Adrenal gland (tissue), 12 donors: ENCODE measurements around the gene GALNT7. TPM values are rescaled to one million over a fixed set of nuclear protein-coding genes. Genes with fewer than 3 reads are reported as not detected.

Experiments
- DNase-seq, 7 donors: peaks; one replicate each; pipeline ENCODE4 v3.0.0-alpha.2; 2019 to 2020
- H3K27ac ChIP-seq, 5 donors: fragments of 200-600 bp; sonication (generic) in 4 of 5; 1 replicate in 3 of 5; 2 replicates in 2 of 5; pipeline versions ENCODE4 v1.5.1 to v1.8.0; 2016 to 2020; ENCODE audit warnings: mild to moderate bottlenecking in 1 of 5
- H3K27me3 ChIP-seq: fragments of 200-600 bp; 2 replicates; pipeline ENCODE4 v1.8.0; 2021
- H3K36me3 ChIP-seq, 2 donors: fragments of 200-600 bp; replicated peaks in 1 of 2; 1 replicate in 1 of 2; 2 replicates in 1 of 2; pipeline versions ENCODE4 v1.5.1 to v1.8.0; 2018 to 2022
- H3K4me1 ChIP-seq, 2 donors: fragments of 200-600 bp; replicated peaks in 1 of 2; 1 replicate in 1 of 2; 2 replicates in 1 of 2; pipeline versions ENCODE4 v1.5.1 to v1.8.0; 2018 to 2021
- H3K4me3 ChIP-seq, 4 donors: fragments of 200-600 bp; sonication (generic) in 3 of 4; one replicate each; pipeline ENCODE4 v1.5.1; 2016 to 2018
- H3K9me3 ChIP-seq, 3 donors: fragments of 200-600 bp; sonication (generic) in 1 of 3; replicated peaks in 1 of 3; 1 replicate in 2 of 3; 2 replicates in 1 of 3; pipeline versions ENCODE4 v1.5.1 to v1.8.0; 2016 to 2021
- CTCF ChIP-seq, 6 experiments: fragments of 450-650 bp in 4 of 6; fragments of 200-600 bp in 2 of 6; sonication (generic) in 1 of 6; IDR thresholded peaks; 1 replicate in 5 of 6; 2 replicates in 1 of 6; pipeline versions ENCODE4 v1.5.1 to v1.8.0; 2016 to 2021; ENCODE audit warnings: antibody characterized with exemption in 6 of 6, mild to moderate bottlenecking in 2 of 6, moderate library complexity in 1 of 6
- POLR2A ChIP-seq, 2 donors: fragments of 450-650 bp; IDR thresholded peaks; one replicate each; pipeline ENCODE4 v1.6.1; 2017; ENCODE audit warnings: antibody characterized with exemption in 2 of 2, mild to moderate bottlenecking in 2 of 2, moderate library complexity in 1 of 2
- WGBS, 4 donors: extraction: QIAGEN DNeasy Blood & Tissue Kit in 2 of 4; methylation state at CpG; one replicate each; pipeline versions ENCODE4 v1.1.5 to v1.1.7; 2013 to 2017; 5-methylcytosine and 5-hydroxymethylcytosine counted together
- intact Hi-C, 2 donors: fragments of 100-400 bp; cut with DNase I; formaldehyde crosslinking; loops; one replicate each; pipeline versions ENCODE4 v1.14.1 to v1.15.0; 2022 to 2023
- polyA plus RNA-seq, 3 donors: library from polyadenylated mRNA; stranded (reverse); fragments of 200-250 nt in 2 of 3; fragments of 350-450 nt in 1 of 3; fragmentation: Illumina TruSeq in 1 of 3; extraction: RNeasy Lipid Tissue Mini Kit (QIAGEN cat#74804) in 1 of 3; gene quantifications; one replicate each; pipeline ENCODE4 v1.2.3, GENCODE V29; 2013 to 2014
- total RNA-seq, 9 donors: library from RNA; depleted of rRNA in 4 of 9; stranded (reverse); fragments of >200 nt in 4 of 9; fragments of 120-200 nt in 1 of 9; fragmentation: NEBNext Ultra II Directional in 1 of 9; extraction: Animal tissue kit (Norgen Biotek cat#: 25700) in 1 of 9; gene quantifications; one replicate each; pipeline versions ENCODE4 v1.1.0 to v1.2.4, GENCODE V29; 2013 to 2023
- donor health status: healthy with polysubstance abuse.
- donor health status: Bipolar disorder and iron deficiency.
- donor health status: DM: yes; HTN: yes; CAD: no.
- donor health status: DM: no; HTN: no; CAD: no.
- donor health status: DM: no; HTN: no; CAD: no.
- donor health status: DM: yes; HTN: yes; CAD: no.

Gene GALNT7
- total and polyA plus RNA-seq, 12 donors: 4.4 to 21.9 (median 10.3) TPM

GRCh38 chr4:173259310-173259709 lies 90.7 kb downstream of the GALNT7 start:
- Histone ChIP-seq H3K4me3 (no peak overlapping the region), H3K36me3 (no peaks in the 10 kb centered on the region), H3K9me3 (no peaks in the 10 kb centered on the region), H3K4me1 (no peaks in the 10 kb centered on the region), H3K27ac (no peak overlapping the region), H3K27me3 (no peaks in the 10 kb centered on the region)
- intact Hi-C loops: loop anchor here (5.0 kb wide), 2 partner anchors 237 to 247 kb away; no protein-coding TSS in a partner anchor
- WGBS, 4 donors: 82 to 84% (median 83%) methylated on average over 6 of the region's 6 CpGs
- TF ChIP-seq POLR2A (IDR thresholded peaks at IDR 0.05): no peak
- TF ChIP-seq CTCF (IDR thresholded peaks at IDR 0.05): no peak
- no peak for DNase-seq

- Histone ChIP-seq H3K27ac (no peak overlapping the region), H3K4me3 (no peak overlapping the region), H3K36me3 (no peaks in the 10 kb centered on the region), H3K4me1 (peaks cover 0 to 4% of the 10 kb centered on the region in 2 donors), H3K9me3 (no peaks in the 10 kb centered on the region), H3K27me3 (no peaks in the 10 kb centered on the region)
- DNase-seq: no peak
- WGBS, 4 donors: 90 to 96% (median 95%) methylated on average over 2 of the region's 2 CpGs
- intact Hi-C loops: no loop called here
- TF ChIP-seq CTCF (IDR thresholded peaks at IDR 0.05): no peak
- no peak for TF ChIP-seq POLR2A (IDR thresholded peaks at IDR 0.05)
Measured at GRCh38 chr4:173261052-173261451, 92.4 kb downstream of the GALNT7 start.

GRCh38 chr4:173262375-173262774 lies 93.8 kb downstream of the GALNT7 start:
- no peaks in the 10 kb centered on the region for H3K9me3 ChIP-seq
- no peaks in the 10 kb centered on the region for H3K27me3 ChIP-seq
- 89 to 94% (median 90%) methylated on average over 2 of the region's 2 CpGs for WGBS, 4 donors
- H3K36me3 ChIP-seq: no peaks in the 10 kb centered on the region
- no peak overlapping the region for H3K4me3 ChIP-seq
- TF ChIP-seq CTCF (IDR thresholded peaks at IDR 0.05) (no peak), POLR2A (IDR thresholded peaks at IDR 0.05) (no peak)
- no peak overlapping the region for H3K27ac ChIP-seq
- peaks cover 0 to 4% of the 10 kb centered on the region in 2 donors for H3K4me1 ChIP-seq
- DNase-seq: no peak
- intact Hi-C loops: no loop called here

- TF ChIP-seq CTCF (IDR thresholded peaks at IDR 0.05) (no peak), POLR2A (IDR thresholded peaks at IDR 0.05) (no peak)
- 57 to 67% (median 62%) methylated on average over 4 of the region's 4 CpGs for WGBS, 4 donors
- no peak for DNase-seq
- H3K9me3 ChIP-seq: no peaks in the 10 kb centered on the region
- H3K4me3 ChIP-seq: no peak overlapping the region
- H3K27ac ChIP-seq: no peak overlapping the region
- peaks cover 0 to 4% of the 10 kb centered on the region in 2 donors for H3K4me1 ChIP-seq
- no peaks in the 10 kb centered on the region for H3K27me3 ChIP-seq
- no peaks in the 10 kb centered on the region for H3K36me3 ChIP-seq
- intact Hi-C loops: no loop called here
Measured at GRCh38 chr4:173264245-173264644, 95.6 kb downstream of the GALNT7 start.
